Breast epithelium (tissue), 3 donors: ENCODE data around the gene DNASE2.

ENCODE experiments used
- POLR2A ChIP-seq: fragments of 450-650 bp; IDR thresholded peaks from one replicate; pipeline ENCODE4 v1.6.1; 2016; ENCODE audit warnings: antibody characterized with exemption, mild to moderate bottlenecking, moderate library complexity
- POLR2AphosphoS5 ChIP-seq, 3 donors: sonication (generic); formaldehyde crosslinking; IDR thresholded peaks; one replicate each; pipeline ENCODE4 v1.6.1; 2017; ENCODE audit warnings: antibody characterized with exemption in 3 of 3
- TF ChIP-seq, protein P1 (sequence below), 3 donors: fragments of 450-650 bp; IDR thresholded peaks; one replicate each; pipeline ENCODE4 v1.5.1; 2016 to 2017; ENCODE audit warnings: antibody characterized with exemption in 3 of 3, mild to moderate bottlenecking in 3 of 3, moderate library complexity in 3 of 3

DNA sequence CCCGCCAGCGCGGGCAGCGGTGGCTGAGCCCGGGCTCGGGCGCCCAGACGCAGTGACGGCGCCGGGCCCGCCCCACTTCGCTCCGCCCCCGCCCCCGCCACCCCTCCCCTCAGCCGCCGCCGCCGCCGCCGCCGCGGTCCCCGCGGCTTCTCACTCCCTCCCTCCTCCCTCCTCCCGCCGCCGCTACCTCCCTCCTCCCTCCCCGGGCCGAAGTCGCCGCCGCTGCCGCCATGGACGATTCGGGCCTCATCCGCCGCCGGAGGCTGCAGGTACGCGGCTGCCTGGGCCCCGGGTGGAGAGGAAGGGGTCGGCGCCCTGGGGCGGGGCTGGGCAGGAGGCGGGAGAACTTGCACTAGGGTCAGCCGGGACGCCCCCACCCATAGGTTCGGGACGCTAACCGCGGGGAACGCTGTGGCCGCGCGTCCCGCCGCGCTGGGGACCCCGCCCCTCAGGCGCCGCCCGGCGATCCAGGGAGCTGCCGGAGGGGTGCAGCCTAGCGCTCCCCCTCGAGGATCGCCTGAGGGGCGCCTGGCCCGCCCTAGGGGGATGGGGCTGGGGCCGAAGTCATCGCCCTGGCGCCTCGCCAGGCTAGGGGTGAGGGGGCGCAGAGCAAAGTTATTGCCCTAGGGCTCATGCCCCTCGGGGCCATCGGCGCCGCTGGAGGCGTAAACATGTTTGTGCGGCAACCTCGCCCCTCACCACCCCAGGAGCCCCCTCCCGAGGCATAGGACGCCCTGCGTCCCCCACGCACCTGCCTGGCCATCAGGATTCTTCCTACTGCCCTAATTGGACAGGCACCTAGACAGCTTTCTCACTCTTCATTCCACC is 47.3 kb downstream of the DNASE2 start:
- TF ChIP-seq, protein P1, sequence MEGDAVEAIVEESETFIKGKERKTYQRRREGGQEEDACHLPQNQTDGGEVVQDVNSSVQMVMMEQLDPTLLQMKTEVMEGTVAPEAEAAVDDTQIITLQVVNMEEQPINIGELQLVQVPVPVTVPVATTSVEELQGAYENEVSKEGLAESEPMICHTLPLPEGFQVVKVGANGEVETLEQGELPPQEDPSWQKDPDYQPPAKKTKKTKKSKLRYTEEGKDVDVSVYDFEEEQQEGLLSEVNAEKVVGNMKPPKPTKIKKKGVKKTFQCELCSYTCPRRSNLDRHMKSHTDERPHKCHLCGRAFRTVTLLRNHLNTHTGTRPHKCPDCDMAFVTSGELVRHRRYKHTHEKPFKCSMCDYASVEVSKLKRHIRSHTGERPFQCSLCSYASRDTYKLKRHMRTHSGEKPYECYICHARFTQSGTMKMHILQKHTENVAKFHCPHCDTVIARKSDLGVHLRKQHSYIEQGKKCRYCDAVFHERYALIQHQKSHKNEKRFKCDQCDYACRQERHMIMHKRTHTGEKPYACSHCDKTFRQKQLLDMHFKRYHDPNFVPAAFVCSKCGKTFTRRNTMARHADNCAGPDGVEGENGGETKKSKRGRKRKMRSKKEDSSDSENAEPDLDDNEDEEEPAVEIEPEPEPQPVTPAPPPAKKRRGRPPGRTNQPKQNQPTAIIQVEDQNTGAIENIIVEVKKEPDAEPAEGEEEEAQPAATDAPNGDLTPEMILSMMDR (IDR thresholded peaks at IDR 0.05): no peak
- no peak for TF ChIP-seq POLR2AphosphoS5 (IDR thresholded peaks at IDR 0.05)
- TF ChIP-seq POLR2A: no peak
